ENCODE measurements around the gene ZNF598.

The ZNF598 gene

GRCh38 chr16:2001456-2002355 lies 7.9 kb downstream of the ZNF598 start:
- H3K4me3 ChIP-seq (ENCODE audit: insufficient read depth, low read length, poor library complexity, severe bottlenecking) = no peak overlapping the region
- H3K27ac ChIP-seq (ENCODE audit: low read depth, low read length) = no peak overlapping the region
- H3K9ac ChIP-seq (ENCODE audit: low read length) = no peak overlapping the region
- no peaks in the 10 kb centered on the region; the same call in 1 of the 2 replicates for H4K20me1 ChIP-seq (ENCODE audit: low read depth, low read length)
- no peak overlapping the region for H3K4me2 ChIP-seq (ENCODE audit: low read depth, low read length, poor library complexity, severe bottlenecking)
- H3F3A ChIP-seq (ENCODE audit: insufficient read depth) = 0 out of 2 replicates have a peak, but pooled peaks cover 2% of the 10 kb centered on the region
- no peak overlapping the region for H2AFZ ChIP-seq (ENCODE audit: low read depth, low read length, severe bottlenecking)
- no peaks in the 10 kb centered on the region for H3K36me3 ChIP-seq (ENCODE audit: low read length)
- H3K9me2 ChIP-seq (replicated peaks; ENCODE audit: insufficient read depth, low read length) = no peaks in the 10 kb centered on the region
- H3K27me3 ChIP-seq (ENCODE audit: low read length) = no peaks in the 10 kb centered on the region
- H3K9me3 ChIP-seq (ENCODE audit: insufficient read depth, low read length) = no peaks in the 10 kb centered on the region
- peaks cover 35% of the 10 kb centered on the region for H3K79me2 ChIP-seq (ENCODE audit: insufficient read depth, low read length)
- TF ChIP-seq EZH2phosphoT487 (conservative IDR thresholded peaks at IDR 0.05; ENCODE audit: low read length) (no peak), CTCF (IDR thresholded peaks at IDR 0.05; ENCODE audit: insufficient read depth, low read length, poor library complexity, severe bottlenecking) (no peak)

- TF ChIP-seq EZH2phosphoT487 (conservative IDR thresholded peaks at IDR 0.05; ENCODE audit: low read length) (no peak), CTCF (IDR thresholded peaks at IDR 0.05; ENCODE audit: insufficient read depth, low read length, poor library complexity, severe bottlenecking) (no peak)
- no peaks in the 10 kb centered on the region for H3K36me3 ChIP-seq (ENCODE audit: low read length)
- 0 out of 2 replicates have a peak, but pooled peaks cover 3% of the 10 kb centered on the region for H3F3A ChIP-seq (ENCODE audit: insufficient read depth)
- no peak overlapping the region for H3K4me3 ChIP-seq (ENCODE audit: insufficient read depth, low read length, poor library complexity, severe bottlenecking)
- peaks cover 28% of the 10 kb centered on the region for H3K79me2 ChIP-seq (ENCODE audit: insufficient read depth, low read length)
- H3K27me3 ChIP-seq (ENCODE audit: low read length) = no peaks in the 10 kb centered on the region
- H3K4me2 ChIP-seq (ENCODE audit: low read depth, low read length, poor library complexity, severe bottlenecking) = no peak overlapping the region
- no peak overlapping the region for H2AFZ ChIP-seq (ENCODE audit: low read depth, low read length, severe bottlenecking)
- no peak overlapping the region for H3K27ac ChIP-seq (ENCODE audit: low read depth, low read length)
- H3K9ac ChIP-seq (ENCODE audit: low read length) = no peak overlapping the region
- H3K9me2 ChIP-seq (replicated peaks; ENCODE audit: insufficient read depth, low read length) = no peaks in the 10 kb centered on the region
- H4K20me1 ChIP-seq (ENCODE audit: low read depth, low read length) = no peaks in the 10 kb centered on the region; the same call in 1 of the 2 replicates
- no peaks in the 10 kb centered on the region for H3K9me3 ChIP-seq (ENCODE audit: insufficient read depth, low read length)
Measured at GRCh38 chr16:2001035-2001434, 8.6 kb downstream of the ZNF598 start.

- Histone ChIP-seq H3K9me2 (replicated peaks; ENCODE audit: insufficient read depth, low read length) (no peaks in the 10 kb centered on the region), H3K36me3 (ENCODE audit: low read length) (no peaks in the 10 kb centered on the region)
- TF ChIP-seq EZH2phosphoT487 (conservative IDR thresholded peaks at IDR 0.05; ENCODE audit: low read length) (no peak), CTCF (IDR thresholded peaks at IDR 0.05; ENCODE audit: insufficient read depth, low read length, poor library complexity, severe bottlenecking) (no peak)
Measured at GRCh38 chr16:1999866-2000514, 9.6 kb downstream of the ZNF598 start.

More at GRCh38 chr16:1999866-2000514, 9.6 kb downstream of the ZNF598 start:
- Histone ChIP-seq H3K27ac (ENCODE audit: low read depth, low read length) (no peak overlapping the region), H3K9ac (ENCODE audit: low read length) (no peak overlapping the region), H4K20me1 (ENCODE audit: low read depth, low read length) (no peaks in the 10 kb centered on the region; the same call in 1 of the 2 replicates), H3K27me3 (ENCODE audit: low read length) (no peaks in the 10 kb centered on the region), H3K79me2 (ENCODE audit: insufficient read depth, low read length) (peaks cover 17% of the 10 kb centered on the region), H3K4me3 (ENCODE audit: insufficient read depth, low read length, poor library complexity, severe bottlenecking) (no peak overlapping the region), H3K4me2 (ENCODE audit: low read depth, low read length, poor library complexity, severe bottlenecking) (no peak overlapping the region), H3K9me3 (ENCODE audit: insufficient read depth, low read length) (no peaks in the 10 kb centered on the region), H2AFZ (ENCODE audit: low read depth, low read length, severe bottlenecking) (no peak overlapping the region), H3F3A (ENCODE audit: insufficient read depth) (0 out of 2 replicates have a peak, but pooled peaks cover 3% of the 10 kb centered on the region)

All from SU-DHL-6 (cell line).